Glutamatergic neuron (in vitro differentiated cells): ENCODE measurements around the gene COL6A3. TPM values are rescaled to one million over a fixed set of nuclear protein-coding genes. Genes with fewer than 3 reads are reported as not detected.

Source experiments
- DNase-seq: peaks from one replicate; pipeline ENCODE4 v3.0.0; 2022
- H3K27ac Mint-ChIP-seq: one replicate; pipeline ENCODE4 v1.8.0; 2020; ENCODE audit warnings: mild to moderate bottlenecking, mixed read lengths, inconsistent platforms; ENCODE audit not compliant: unreplicated experiment
- H3K27me3 Mint-ChIP-seq: one replicate; pipeline ENCODE4 v1.8.0; 2020; ENCODE audit warnings: mild to moderate bottlenecking, moderate library complexity, mixed read lengths, inconsistent platforms; ENCODE audit not compliant: unreplicated experiment
- H3K36me3 Mint-ChIP-seq: one replicate; pipeline ENCODE4 v1.8.0; 2020; ENCODE audit warnings: mild to moderate bottlenecking, mixed read lengths, inconsistent platforms; ENCODE audit not compliant: unreplicated experiment
- H3K4me1 Mint-ChIP-seq: one replicate; pipeline ENCODE4 v1.8.0; 2020; ENCODE audit warnings: mild to moderate bottlenecking, low read depth, mixed read lengths, inconsistent platforms; ENCODE audit not compliant: unreplicated experiment
- H3K4me3 Mint-ChIP-seq: one replicate; pipeline ENCODE4 v1.8.0; 2020; ENCODE audit warnings: mild to moderate bottlenecking, mixed read lengths, inconsistent platforms; ENCODE audit not compliant: unreplicated experiment
- H3K9me3 Mint-ChIP-seq: one replicate; pipeline ENCODE4 v1.8.0; 2020; ENCODE audit warnings: mild to moderate bottlenecking, moderate library complexity, mixed read lengths, inconsistent platforms; ENCODE audit not compliant: unreplicated experiment
- CTCF ChIP-seq: fragments of 200-600 bp; sonication (generic); IDR thresholded peaks from one replicate; pipeline ENCODE4 v1.5.0; 2021; ENCODE audit not compliant: partially characterized antibody, unreplicated experiment
- total RNA-seq: library from RNA; stranded (reverse); fragmentation: NEBNext Ultra II Directional; extraction: Animal tissue kit (Norgen Biotek cat#: 25700); gene quantifications from one replicate; pipeline ENCODE4 v1.2.1, GENCODE V29; 2021; ENCODE audit not compliant: unreplicated experiment

Gene COL6A3
- total RNA-seq, 1 donor from 2014 or later = 0.07 TPM

- Mint-ChIP-seq H3K4me3 (no peak overlapping the region), H3K27ac (no peak overlapping the region), H3K4me1 (no peaks in the 10 kb centered on the region), H3K9me3 (peaks cover 2% of the 10 kb centered on the region), H3K27me3 (peaks cover 6% of the 10 kb centered on the region), H3K36me3 (peaks cover 4% of the 10 kb centered on the region)
- no peak for TF ChIP-seq CTCF
- DNase-seq = no peak
Measured at GRCh38 chr2:237431837-237432236, 17.9 kb upstream of the COL6A3 start.

- no peak for TF ChIP-seq CTCF
- Mint-ChIP-seq H3K4me3 (no peak overlapping the region), H3K4me1 (no peaks in the 10 kb centered on the region), H3K27ac (no peak overlapping the region), H3K36me3 (peaks cover 4% of the 10 kb centered on the region), H3K9me3 (peaks cover 2% of the 10 kb centered on the region), H3K27me3 (peaks cover 6% of the 10 kb centered on the region)
- no peak for DNase-seq
Measured at GRCh38 chr2:237431372-237431771, 17.4 kb upstream of the COL6A3 start.

DNA sequence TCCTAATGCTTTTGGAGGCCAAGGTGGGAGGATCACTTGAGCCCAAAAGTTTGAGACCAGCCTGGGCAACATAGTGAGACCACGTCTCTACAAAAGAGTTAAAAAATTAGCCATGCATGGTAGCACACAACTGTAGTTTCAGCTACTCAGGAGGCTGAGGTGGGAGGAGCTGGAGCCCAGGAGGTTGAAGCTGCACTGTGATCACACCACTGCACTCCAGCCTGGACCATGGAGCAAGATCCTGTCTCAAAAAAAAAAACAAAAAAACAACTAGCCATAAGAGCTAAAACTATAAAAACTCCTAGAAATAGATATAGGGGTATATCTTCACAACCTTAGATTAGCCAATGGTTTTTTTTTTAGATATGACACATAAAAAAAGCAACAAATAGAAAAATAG lies 16.9 kb upstream of the COL6A3 start:
- no peak for TF ChIP-seq CTCF
- Mint-ChIP-seq H3K4me3 (no peak overlapping the region), H3K36me3 (peaks cover 4% of the 10 kb centered on the region), H3K27me3 (peaks cover 6% of the 10 kb centered on the region), H3K9me3 (peaks cover 2% of the 10 kb centered on the region), H3K27ac (no peak overlapping the region), H3K4me1 (no peaks in the 10 kb centered on the region)
- DNase-seq = no peak

- peaks cover 4% of the 10 kb centered on the region for H3K36me3 Mint-ChIP-seq
- H3K27ac Mint-ChIP-seq = no peak overlapping the region
- TF ChIP-seq CTCF = no peak
- H3K9me3 Mint-ChIP-seq = peaks cover 2% of the 10 kb centered on the region
- H3K4me3 Mint-ChIP-seq = no peak overlapping the region
- H3K27me3 Mint-ChIP-seq = peaks cover 6% of the 10 kb centered on the region
- no peak for DNase-seq
- no peaks in the 10 kb centered on the region for H3K4me1 Mint-ChIP-seq
Measured at GRCh38 chr2:237429753-237430152, 15.8 kb upstream of the COL6A3 start.

DNA sequence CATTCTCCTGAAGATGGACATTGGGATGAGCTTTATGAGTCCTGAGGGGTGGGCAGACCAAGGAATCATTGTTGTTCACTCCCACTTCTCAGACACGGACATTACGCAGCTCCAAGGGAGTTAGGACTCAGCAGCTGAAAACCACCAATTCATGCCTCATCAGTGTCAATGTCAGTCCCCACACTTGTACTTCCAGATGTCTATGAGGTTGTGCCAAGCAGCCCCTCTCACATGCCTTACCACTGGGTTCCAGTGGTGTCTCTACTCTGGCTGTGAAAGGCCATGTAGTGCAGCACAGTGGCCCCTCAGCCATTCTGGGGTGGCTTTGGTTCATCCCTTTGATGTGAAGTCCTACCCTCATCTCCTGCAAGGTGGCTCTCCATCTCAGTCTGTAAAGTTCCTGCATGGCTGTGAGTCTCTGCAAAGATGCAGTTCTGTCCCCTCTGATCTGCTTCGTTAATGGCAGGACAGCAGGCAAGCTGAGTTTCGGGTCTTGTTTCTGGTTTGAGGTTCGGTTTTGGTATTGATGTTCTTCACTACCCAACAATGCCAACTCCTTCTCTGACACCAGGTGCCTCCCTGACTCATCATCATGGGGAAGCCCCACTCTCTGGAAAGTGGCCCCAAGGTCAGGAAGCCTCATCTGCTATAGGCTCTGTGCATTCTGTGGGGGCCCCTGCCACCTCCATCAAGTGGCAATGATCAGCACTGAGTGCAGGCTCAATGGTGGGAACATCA lies 14.0 kb upstream of the COL6A3 start:
- peaks cover 4% of the 10 kb centered on the region for H3K36me3 Mint-ChIP-seq
- peaks cover 1% of the 10 kb centered on the region for H3K27me3 Mint-ChIP-seq
- peaks cover 2% of the 10 kb centered on the region for H3K9me3 Mint-ChIP-seq
- H3K4me1 Mint-ChIP-seq = no peaks in the 10 kb centered on the region
- H3K27ac Mint-ChIP-seq = no peak overlapping the region
- TF ChIP-seq CTCF = no peak
- H3K4me3 Mint-ChIP-seq = no peak overlapping the region
- DNase-seq = no peak
